NCI-H2196 (cell line): ENCODE measurements around the gene DACT2.
"Not testable (repeated sequence)": the region's sequence is repeated elsewhere in the genome, so short reads cannot be mapped to it uniquely, and the experiment has no call there.

Experiments used
- DNase-seq: peaks from one replicate; lab custom pipeline; 2025; ENCODE audit not compliant: unreplicated experiment; lab: John Stamatoyannopoulos, UW

DACT2 gene

GRCh38 chr6:168304752-168305015 is 14.9 kb downstream of the DACT2 start:
- DNase-seq, result no peak

- no peak for DNase-seq
These were observed 15.4 kb downstream of the DACT2 start for GRCh38 chr6:168303982-168304751.

GRCh38 chr6:168302534-168302933 is 17.0 kb downstream of the DACT2 start:
- no peak for DNase-seq

- DNase-seq, result peak; percentile 2
These were observed 17.8 kb downstream of the DACT2 start for GRCh38 chr6:168301648-168302398.

- no peak for DNase-seq
These were observed 18.5 kb downstream of the DACT2 start for GRCh38 chr6:168300975-168301647.

- DNase-seq, result no peak
These were observed 19.8 kb downstream of the DACT2 start for GRCh38 chr6:168299541-168300511.

GRCh38 chr6:168297643-168298042 is 21.9 kb downstream of the DACT2 start:
- DNase-seq, result no peak

- DNase-seq, result no peak
These were observed 24.7 kb downstream of the DACT2 start for GRCh38 chr6:168294901-168295300.

- no peak for DNase-seq
These were observed 25.7 kb downstream of the DACT2 start for GRCh38 chr6:168293636-168294530.

- peak; percentile 28 for DNase-seq
These were observed 26.8 kb downstream of the DACT2 start for GRCh38 chr6:168292826-168293225.

GRCh38 chr6:168291450-168291849 is 28.1 kb downstream of the DACT2 start:
- DNase-seq, result no peak

GRCh38 chr6:168290095-168290494 is 29.5 kb downstream of the DACT2 start:
- DNase-seq, result no peak

- DNase-seq, result no peak
These were observed 30.0 kb downstream of the DACT2 start for GRCh38 chr6:168289571-168289962.

- no peak for DNase-seq
These were observed 30.6 kb downstream of the DACT2 start for GRCh38 chr6:168288781-168289570.

- not testable (repeated sequence) for DNase-seq
These were observed 32.1 kb downstream of the DACT2 start for GRCh38 chr6:168287460-168287859.

GRCh38 chr6:168286771-168287446 is 32.7 kb downstream of the DACT2 start:
- not testable (repeated sequence) for DNase-seq

- DNase-seq, result no peak
These were observed 33.5 kb downstream of the DACT2 start for GRCh38 chr6:168286116-168286515.

- no peak for DNase-seq
These were observed 34.1 kb downstream of the DACT2 start for GRCh38 chr6:168285456-168285855.

GRCh38 chr6:168284187-168284586 is 35.4 kb downstream of the DACT2 start:
- no peak for DNase-seq
